ENCODE measurements around the gene FABP7. TPM values are rescaled to one million over a fixed set of nuclear protein-coding genes. Genes with fewer than 3 reads are reported as not detected.

FABP7 gene
- total RNA-seq, 2 donors from 2014 or later = not detected

DNA sequence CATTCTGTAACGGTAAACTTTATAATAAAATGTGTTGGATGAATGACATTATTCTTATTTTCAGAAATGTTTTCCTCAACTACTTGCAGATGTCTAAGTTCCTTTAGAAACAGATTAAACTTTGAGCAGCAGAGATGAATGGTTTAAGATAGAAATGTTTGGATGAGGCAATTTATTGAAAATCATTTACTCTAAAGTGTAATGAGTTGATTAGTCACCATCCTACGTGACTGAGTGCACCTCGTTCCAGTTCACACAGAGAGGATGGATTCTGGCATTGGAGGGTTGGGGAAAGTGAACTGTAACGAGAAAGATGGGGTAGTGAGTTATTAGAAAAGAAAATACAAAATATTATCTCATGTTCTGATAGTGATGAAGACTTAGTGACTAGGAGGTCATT lies 38.2 kb downstream of the FABP7 start:
- intact Hi-C loops (cut with DNase I) = no loop called here

DNA sequence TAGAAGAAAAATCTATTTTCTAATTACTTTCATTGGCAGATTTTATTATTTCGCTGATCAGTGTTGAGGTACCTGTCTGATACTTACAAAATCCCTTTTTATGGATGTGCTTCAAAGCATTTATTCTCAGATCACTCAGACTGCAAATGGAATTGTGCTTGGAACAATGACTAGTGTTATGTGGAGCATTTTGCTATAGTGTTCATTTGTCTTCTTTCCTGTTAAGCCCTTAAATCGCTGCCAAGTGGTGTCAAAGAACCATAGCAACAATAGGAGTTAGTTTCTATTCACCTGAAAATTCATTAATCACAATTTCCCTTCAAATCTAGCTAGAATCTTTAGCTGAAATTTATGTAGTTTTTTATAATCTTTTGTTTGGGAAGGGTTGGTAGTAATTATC lies 39.4 kb downstream of the FABP7 start:
- intact Hi-C loops (cut with DNase I) = no loop called here
- DNase-seq (ENCODE audit: low spot score) = no peak

More for the DNA sequence above, 38.2 kb downstream of the FABP7 start:
- DNase-seq (ENCODE audit: low spot score) = no peak

DNA sequence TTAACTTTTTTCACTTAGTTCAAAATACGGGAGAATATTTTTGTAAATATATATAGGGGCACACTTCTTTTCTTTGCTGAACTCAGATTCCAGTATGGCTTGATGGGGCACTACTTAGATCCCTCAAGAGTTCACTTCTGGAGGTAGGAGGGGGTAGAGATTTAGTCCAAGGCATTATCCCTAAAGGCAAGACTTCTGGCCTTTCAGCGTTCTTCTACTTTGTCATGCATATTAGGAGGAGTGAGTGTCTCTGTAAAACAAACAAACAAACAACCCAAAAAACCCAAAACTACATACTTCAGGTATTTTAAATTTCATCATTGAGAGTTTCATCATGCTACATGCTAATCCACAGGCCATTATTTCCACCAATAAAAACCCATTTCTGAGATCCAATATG lies 41.6 kb downstream of the FABP7 start:
- intact Hi-C loops (cut with DNase I) = no loop called here
- DNase-seq (ENCODE audit: low spot score) = no peak

DNA sequence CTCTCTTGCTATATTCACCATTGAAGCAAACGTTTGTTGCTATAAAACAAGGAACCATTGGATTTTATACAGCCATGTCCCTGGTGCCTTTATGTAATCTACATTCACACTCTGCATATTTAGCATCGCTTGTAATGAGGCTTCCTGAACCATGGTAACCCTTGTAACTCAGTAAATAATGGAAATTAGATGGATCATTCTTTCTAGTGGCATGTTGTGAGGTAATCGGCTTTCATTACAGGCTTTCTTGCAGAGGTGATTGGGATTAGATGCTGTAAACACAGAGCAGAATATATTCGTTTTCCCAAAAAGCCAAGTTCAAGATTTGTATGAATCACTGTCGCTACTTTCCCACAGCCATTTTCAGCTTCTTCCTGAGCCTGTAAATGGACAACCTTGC lies 45.6 kb downstream of the FABP7 start:
- intact Hi-C loops (cut with DNase I) = no loop called here
- DNase-seq (ENCODE audit: low spot score) = no peak

DNA sequence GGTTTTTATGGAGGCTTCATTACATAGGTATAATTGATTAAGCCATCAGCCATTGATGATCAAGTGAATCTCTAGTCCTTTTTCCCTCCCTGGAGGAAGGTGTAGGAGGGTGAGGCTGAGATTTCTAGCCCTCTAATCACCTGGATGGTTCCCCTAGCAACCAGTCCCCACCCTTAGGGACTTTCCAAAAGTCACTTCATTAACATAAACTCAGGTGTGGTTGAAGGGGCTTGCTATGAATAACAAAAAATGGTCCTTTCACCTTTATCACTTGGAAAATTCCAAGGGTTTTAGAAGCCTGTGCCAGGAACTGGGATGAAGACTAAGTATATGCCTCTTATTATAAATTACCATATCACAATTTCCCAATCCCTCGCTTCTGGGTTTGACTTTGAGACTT lies 49.9 kb downstream of the FABP7 start:
- intact Hi-C loops (cut with DNase I) = no loop called here

DNA sequence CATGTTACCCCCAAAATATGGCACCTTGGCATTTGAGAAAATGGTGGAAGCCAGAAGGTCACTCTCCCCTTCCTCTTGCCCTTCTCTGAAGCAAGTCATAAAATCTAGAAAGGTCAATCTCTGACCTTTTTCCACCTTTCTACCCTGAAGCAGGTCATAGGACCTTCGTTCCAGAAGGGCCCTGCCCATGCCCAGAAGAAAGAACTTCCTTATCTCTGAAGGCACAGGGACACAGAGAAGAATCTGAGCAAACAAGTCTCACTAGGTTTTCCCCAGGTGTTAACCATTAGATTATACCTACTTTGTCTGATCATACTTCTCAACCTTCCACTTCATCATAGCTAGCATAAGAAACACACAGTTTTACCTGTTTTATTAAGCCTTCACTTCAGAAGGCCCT lies 52.0 kb downstream of the FABP7 start:
- DNase-seq (ENCODE audit: low spot score) = no peak
- intact Hi-C loops (cut with DNase I) = loop anchor here in 1 of 2 donors (10.0 kb wide), 1 partner anchor 87 kb away; no protein-coding TSS in a partner anchor

More for the DNA sequence above, 49.9 kb downstream of the FABP7 start:
- no peak for DNase-seq (ENCODE audit: low spot score)

DNA sequence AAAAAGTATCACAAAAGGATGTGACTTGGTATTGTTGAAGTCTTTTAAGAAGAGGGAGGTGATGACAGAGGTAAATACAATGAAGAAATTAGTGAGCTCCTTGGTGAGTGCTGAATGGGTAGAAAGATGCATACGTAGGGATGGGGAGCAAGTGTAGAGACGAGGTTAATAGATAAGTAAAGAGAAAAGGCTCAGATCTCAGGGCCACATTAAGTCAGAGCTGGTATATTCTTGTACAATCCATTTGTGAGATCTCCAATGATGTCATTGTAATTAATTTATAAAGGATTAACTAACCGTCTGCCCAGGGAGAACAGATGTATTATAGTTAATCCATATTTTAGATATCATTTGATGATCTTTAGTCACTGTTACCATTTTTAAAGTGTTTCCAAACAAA lies 52.9 kb downstream of the FABP7 start:
- intact Hi-C loops (cut with DNase I) = loop anchor here in 1 of 2 donors (10.0 kb wide), 1 partner anchor 88 kb away; no protein-coding TSS in a partner anchor
- DNase-seq (ENCODE audit: low spot score) = no peak

DNA sequence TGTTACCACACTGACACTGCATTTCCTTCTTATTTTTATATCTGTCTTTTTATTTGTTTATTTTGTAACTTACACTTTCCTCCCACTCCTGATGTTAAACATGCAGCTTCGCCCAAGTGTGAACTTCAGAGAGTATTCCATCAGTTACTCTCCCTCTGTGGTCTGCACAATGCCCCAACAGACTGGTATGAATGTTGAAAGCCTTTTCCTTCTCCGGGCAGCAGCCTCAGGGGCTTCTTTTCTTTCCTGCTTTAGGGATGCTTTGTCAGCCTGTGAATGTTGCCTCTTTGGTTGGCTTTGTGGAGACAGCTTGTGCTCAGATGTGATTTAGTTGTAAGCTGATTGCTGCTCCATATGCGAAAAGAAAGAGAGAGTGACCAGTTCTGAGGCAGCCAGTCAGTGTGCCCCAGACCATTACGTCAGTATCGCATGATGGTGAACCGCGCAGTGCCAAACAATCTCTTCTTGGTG lies 53.5 kb downstream of the FABP7 start:
- intact Hi-C loops (cut with DNase I) = loop anchor here in 1 of 2 donors (10.0 kb wide), 1 partner anchor 88 kb away; no protein-coding TSS in a partner anchor
- no peak for DNase-seq (ENCODE audit: low spot score)

Other genes with a start within 250 kb of the FABP7 start
- 1 to 10 TPM in 1 of 2 donors, under 1 TPM in 1; 0.37 to 1.8 TPM for gene PKIB, start 169.3 kb upstream of the FABP7 start, total RNA-seq
- gene SMPDL3A, start 9.5 kb downstream of the FABP7 start, total RNA-seq = 1 to 10 TPM; 6.1 to 7.0 TPM
- gene CLVS2, start 216.5 kb downstream of the FABP7 start, total RNA-seq = not detected

All from posterior vena cava (tissue), 2 donors.